COLO829 (cell line): ENCODE data around the gene OSBP2.
A peak's percentile ranks its signal among the peaks of the same experiment; 100 is the strongest.

Experiments used
- DNase-seq: peaks from one replicate; pipeline ENCODE4 v3.0.0; 2012; ENCODE audit warnings: low spot score

Gene OSBP2

GRCh38 chr22:30882184-30882717 is 187.6 kb downstream of the OSBP2 start:
- DNase-seq: no peak

- DNase-seq: peak; percentile 27
Observed at GRCh38 chr22:30882974-30883533, 188.4 kb downstream of the OSBP2 start.

- no peak for DNase-seq
Observed at GRCh38 chr22:30883586-30884145, 189.0 kb downstream of the OSBP2 start.

DNA sequence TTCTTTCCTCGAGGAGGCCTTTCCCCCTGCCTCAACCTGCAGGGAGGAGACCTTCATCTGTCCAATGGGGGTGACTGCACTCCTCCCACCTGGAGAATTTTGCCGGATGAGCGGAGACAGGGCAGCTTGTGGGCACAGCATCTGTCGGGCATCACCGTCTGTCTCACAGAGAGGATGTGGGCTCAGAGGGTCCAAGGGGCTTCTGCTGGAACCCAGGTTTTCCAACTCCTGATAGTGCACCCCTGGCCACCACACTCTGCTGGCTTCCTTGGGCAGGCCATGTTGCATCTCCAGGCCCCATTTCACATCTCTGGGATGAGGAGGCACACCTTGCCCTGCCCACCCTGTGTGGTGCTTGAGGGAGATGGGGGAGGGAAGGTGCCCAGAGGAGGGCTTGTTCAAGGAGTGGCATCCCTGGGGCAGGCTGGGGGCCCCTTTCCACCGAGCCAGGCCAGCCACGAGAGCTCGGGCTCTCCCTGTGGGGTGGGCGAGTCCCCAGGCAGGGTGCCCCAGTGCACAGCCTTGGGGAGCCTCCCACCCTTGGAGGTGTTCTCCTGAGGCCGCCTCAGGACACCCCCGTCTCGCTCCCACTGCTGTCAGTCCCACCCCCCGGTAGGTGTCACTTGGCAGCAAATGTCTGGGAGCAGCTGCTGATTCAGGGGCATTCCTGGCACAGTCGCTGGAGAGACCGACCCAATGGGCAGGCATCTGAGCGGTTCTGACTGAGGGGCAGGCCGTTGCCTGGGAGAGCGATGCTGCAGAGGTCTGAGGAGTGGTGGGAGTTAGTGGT is 189.7 kb downstream of the OSBP2 start:
- DNase-seq: no peak

DNA sequence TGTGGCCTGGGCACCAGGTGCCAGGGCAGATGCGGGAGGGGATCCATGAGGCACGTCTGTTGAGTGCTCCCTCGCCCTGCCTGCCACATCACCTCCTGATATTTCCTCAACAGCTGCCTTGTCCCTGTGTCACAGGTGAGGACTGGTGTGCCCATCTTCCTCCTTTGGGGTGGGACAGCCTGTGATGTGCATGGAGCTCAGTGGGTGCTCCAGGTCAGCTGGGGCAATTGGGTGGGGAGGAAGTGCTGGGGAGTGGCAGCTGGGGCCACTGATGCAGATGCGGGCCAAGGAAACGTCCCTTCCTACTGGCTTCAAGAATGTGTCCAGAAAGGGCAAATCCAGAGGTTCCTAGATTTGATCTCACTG is 190.3 kb downstream of the OSBP2 start:
- no peak for DNase-seq

- no peak for DNase-seq
Observed at GRCh38 chr22:30885591-30885990, 190.9 kb downstream of the OSBP2 start.

DNA sequence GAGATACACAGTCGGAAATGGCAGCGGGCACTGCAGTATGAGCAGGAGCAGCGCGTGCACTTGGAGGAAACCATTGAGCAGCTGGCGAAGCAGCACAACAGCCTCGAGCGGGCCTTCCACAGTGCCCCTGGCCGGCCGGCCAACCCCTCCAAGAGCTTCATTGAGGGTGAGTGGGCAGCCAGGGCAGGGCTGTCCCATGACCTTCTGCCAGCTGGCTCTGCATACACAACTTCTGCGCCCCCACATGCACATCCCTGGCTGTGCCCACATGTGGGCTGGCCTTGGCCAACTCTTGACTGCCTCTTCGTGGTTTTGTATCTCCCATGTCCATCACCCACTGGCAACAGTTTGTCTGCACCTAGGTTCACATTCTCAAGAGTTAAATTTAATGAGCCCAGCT is 192.8 kb downstream of the OSBP2 start:
- no peak for DNase-seq

- DNase-seq: no peak
Observed at GRCh38 chr22:30887861-30888260, 193.2 kb downstream of the OSBP2 start.

DNA sequence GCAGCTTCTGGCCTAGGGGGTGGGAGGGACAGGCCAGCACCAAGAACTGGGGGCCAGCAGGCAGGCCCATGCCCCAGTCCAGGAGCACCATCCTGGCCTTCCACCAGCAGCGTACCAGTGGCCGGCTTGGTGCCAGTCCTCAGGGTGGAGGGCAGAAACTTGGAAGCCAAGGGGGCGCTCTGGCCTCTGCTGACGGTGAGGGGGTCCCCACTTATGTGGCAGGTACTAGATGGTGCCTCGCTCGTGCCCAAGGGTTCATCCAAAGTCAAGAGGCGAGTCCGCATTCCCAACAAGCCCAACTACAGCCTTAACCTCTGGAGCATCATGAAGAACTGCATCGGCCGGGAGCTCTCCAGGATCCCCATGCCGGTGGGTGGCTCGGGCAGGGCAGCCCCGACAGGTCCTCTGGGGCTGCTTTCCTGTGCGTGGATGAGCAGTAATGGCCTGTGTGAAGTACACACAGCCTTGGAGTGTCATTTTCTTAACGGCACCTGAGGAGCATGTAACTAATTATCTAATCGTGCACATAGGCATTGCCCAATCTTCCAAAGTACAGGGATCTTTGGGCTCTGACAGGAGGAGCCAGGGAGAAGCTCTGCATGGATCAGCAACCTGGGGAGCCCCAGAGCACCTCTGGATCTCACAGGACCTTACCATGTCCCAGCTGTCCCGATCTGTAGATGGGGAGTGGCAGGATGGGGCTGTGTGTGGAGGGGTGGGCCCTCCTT is 194.8 kb downstream of the OSBP2 start:
- no peak for DNase-seq

- no peak for DNase-seq
Observed at GRCh38 chr22:30889996-30890480, 195.4 kb downstream of the OSBP2 start.

DNA sequence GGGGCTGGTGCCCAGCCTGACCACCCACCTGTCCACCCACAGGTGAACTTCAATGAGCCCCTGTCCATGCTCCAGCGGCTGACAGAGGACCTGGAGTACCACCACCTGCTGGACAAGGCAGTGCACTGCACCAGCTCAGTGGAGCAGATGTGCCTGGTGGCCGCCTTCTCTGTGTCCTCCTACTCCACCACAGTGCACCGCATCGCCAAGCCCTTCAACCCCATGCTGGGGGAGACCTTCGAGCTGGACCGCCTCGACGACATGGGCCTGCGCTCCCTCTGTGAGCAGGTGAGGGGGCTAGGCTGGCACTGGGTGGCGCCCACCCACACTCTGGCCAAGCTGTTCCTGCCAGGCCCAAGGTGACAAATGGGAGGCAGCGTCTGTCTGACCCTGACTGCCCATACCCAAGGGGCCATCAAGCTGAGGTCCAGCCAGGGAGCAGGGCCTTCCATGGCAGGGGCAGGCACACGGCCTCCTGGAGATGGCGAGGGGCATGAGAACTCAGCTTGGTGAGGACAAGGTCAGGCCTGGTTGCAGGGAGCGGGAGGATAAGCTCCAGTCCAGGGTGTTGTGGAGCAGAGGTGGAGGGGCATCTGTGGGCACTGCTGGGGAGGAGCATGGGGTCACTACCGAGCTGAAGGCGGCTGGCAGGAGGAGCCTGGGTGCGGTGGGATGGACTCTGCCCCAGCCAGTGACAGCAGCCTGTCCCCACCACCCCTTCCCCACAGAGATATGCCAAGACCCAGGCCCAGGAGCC is 196.2 kb downstream of the OSBP2 start:
- DNase-seq: peak; percentile 34

DNA sequence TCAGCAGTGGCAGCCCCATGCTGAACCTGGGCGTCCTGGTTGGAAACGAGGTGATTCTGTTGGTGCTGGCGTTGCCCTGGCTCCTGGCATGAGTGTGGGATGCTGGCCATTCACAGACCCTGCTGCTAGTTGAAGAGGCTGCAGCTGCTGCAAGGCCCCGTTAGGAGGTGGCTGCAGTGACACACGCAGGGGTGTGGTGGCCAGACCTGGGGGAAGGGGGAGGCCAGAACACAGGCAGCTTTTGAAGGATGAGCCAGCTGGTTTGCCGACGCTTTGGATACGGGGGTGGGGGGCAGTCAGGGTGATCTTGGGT is 196.7 kb downstream of the OSBP2 start:
- DNase-seq: no peak

- DNase-seq: no peak
Observed at GRCh38 chr22:30891781-30892180, 197.1 kb downstream of the OSBP2 start.

GRCh38 chr22:30892286-30892685 is 197.6 kb downstream of the OSBP2 start:
- DNase-seq: no peak

DNA sequence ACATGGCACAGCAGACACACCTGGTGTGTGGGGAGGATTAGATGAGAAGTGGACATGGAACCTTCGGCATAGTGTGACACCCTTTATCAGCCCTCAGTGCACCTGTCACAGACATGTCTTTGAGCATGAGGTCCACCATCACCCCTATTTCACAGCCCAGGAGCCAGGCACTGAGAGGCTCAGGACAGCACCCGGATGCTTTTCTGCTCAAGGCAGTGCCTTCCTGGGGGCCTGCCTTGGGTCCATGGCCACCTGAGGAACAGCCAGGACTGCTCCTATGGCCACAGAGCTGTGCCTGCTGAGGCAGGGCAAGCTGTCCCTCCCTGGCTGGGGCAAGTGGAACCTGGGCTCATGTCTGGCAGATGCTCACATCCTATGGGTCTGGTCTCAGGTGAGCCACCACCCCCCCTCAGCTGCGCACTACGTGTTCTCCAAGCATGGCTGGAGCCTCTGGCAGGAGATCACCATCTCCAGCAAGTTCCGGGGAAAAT is 198.1 kb downstream of the OSBP2 start:
- no peak for DNase-seq

DNA sequence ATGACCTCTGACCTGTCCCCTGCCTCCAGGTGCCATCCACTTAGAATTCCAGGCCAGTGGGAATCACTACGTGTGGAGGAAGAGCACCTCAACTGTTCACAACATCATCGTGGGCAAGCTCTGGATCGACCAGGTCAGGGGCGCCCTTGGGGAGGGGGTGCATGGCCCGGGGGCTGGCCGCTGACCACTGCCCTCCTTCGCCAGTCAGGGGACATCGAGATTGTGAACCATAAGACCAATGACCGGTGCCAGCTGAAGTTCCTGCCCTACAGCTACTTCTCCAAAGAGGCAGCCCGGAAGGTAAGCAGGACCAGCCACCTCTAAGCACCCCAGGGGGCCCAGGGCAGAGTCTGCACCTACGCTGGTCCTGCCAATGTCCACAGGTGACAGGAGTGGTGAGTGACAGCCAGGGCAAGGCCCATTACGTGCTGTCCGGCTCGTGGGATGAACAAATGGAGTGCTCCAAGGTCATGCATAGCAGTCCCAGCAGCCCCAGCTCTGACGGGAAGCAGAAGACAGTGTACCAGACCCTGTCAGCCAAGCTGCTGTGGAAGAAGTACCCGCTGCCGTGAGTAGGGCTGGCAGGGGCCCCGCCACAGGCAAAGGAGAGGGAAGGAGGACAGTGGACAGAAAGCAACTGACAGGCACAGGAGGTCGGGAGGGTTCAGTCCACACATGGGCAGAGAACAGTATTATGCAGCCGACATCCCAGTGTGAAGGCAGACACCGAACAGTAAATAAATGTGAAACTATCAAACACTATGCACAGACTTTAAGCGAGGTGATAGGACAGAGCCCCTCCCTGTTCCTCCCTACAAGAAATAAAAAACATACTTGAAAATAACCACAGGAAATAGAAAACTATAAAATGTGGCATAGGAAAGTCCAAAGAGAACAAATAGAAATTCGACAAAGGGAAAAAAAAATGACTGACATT is 199.0 kb downstream of the OSBP2 start:
- DNase-seq: no peak

GRCh38 chr22:30894371-30894740 is 199.7 kb downstream of the OSBP2 start:
- no peak for DNase-seq

GRCh38 chr22:30902496-30903357 is 208.1 kb downstream of the OSBP2 start:
- no peak for DNase-seq

DNA sequence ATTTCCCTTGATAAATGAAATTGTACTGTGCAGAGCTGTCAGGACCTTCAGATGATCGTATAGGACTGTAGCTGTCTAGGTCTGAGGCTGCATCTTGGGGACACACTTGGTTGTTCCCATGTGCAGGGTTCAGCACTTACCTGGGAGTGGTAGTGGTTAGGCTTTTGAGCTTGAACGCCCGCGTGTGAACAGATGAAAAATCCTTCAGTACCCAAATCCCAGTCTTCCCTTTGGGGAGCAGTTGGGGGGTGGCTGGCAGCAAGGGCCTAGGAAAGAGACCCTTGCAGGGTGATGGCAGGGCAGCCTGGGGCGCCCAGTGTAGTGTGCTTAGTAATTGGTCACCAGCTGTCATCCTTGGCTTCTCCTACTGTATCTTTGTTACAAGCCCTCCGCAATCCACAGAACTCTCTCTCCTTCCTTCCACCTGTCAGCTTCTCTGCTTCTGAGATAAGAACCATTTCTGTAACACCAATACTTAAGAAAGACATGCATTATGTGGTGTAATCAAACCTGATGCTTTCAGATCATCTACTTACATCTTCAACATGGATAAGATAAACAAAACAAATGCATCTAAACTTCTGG is 209.3 kb downstream of the OSBP2 start:
- no peak for DNase-seq
